ENCODE data around the gene TEX12.

DNA sequence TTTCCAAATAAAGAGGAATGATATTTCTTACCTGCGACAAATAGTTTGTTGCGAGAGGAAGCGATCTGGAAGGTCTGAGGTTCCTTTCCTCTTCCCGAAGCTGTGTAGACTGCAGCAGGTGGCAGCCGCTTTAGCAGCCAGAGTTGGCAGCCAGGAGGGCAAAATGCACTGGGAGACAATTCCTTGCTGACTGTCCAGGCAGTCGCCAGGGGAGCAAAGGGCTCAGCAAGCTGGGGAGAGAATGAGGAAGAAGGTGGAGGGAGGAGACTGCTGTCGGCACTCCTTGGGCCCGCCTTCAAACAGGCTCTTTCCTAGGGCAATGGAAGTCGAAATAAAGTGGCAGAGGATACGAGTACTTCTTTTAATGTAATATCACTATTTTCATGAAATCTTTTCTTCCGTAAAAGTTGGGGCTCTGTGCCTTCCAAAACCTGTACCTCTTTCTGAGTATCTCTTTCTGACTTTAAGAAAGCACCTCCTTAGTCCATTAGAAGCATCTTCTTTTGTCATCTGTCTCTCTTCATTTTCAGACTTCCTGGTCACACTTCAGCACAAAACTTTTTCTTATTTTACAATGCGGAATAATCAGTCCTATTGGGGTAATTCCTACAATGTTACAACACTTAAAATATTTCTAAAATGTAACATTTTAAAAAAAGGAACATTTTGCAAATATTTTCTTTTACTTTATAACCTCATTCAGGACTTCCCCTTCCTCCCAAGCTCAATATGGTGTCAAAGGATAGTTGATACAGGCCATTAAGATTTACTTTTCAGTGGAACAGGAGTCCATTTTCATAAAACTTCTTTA, 3.1 kb upstream of the TEX12 start, which contains the start of gene IL18:
- TF ChIP-seq POLR2AphosphoS5 (IDR thresholded peaks at IDR 0.05) (no peak), CTCF (IDR thresholded peaks at IDR 0.05) (no peak), POLR2A (IDR thresholded peaks at IDR 0.05) (no peak)
